Naive thymus-derived CD4-positive, alpha-beta T cell (primary cell): Measurements from ENCODE around the gene GP1BB. TPM values are rescaled to one million over a fixed set of nuclear protein-coding genes. Genes with fewer than 3 reads are reported as not detected.

ENCODE experiments used
- ATAC-seq: fragments of 150-1000 bp; cut with Tn5 transposase; 2 replicates; pipeline ENCODE4 v1.10.0; 2021; ENCODE audit warnings: mild to moderate bottlenecking, moderate library complexity
- CTCF ChIA-PET: fragments of 350-600 bp; sonication (Branson Sonifier 250); formaldehyde crosslinking; loops from one replicate; lab custom pipeline; 2021; ENCODE audit warnings: antibody characterized with exemption; lab: Charles Lee
- POLR2A ChIA-PET: fragments of 350-600 bp; sonication (Branson Sonifier 250); formaldehyde crosslinking; loops from one replicate; lab custom pipeline; 2021; ENCODE audit warnings: antibody characterized with exemption, inconsistent platforms; lab: Charles Lee
- DNase-seq, 9 donors: peaks; one replicate each; pipeline versions ENCODE4 v3.0.0 to v3.0.0-alpha.2; 2020 to 2022; ENCODE audit warnings: mixed read lengths in 1 of 9
- H3K27ac ChIP-seq: one replicate; pipeline ENCODE4 v1.7.0; 2013; ENCODE audit warnings: mild to moderate bottlenecking, low read depth, low read length, moderate library complexity
- H3K27me3 ChIP-seq, 2 donors: one replicate each; pipeline ENCODE4 v1.7.0; 2013; ENCODE audit warnings: low read length in 2 of 2, mild to moderate bottlenecking in 2 of 2, moderate library complexity in 2 of 2; ENCODE audit not compliant: control insufficient read depth in 2 of 2, insufficient read depth in 2 of 2
- H3K36me3 ChIP-seq, 3 experiments: 1 replicate in 2 of 3; 2 replicates in 1 of 3; pipeline ENCODE4 v1.7.0; 2013; ENCODE audit warnings: low read length in 3 of 3, mild to moderate bottlenecking in 3 of 3, moderate library complexity in 1 of 3; ENCODE audit not compliant: insufficient read depth in 3 of 3, control insufficient read depth in 2 of 3
- H3K4me1 ChIP-seq, 2 donors: one replicate each; pipeline ENCODE4 v1.7.0; 2013; ENCODE audit warnings: low read length in 2 of 2, mild to moderate bottlenecking in 2 of 2, moderate library complexity in 1 of 2; ENCODE audit not compliant: control insufficient read depth in 2 of 2, insufficient read depth in 2 of 2
- H3K4me3 ChIP-seq: 2 replicates; pipeline ENCODE4 v1.7.0; 2013; ENCODE audit warnings: mild to moderate bottlenecking, low read length
- H3K9me3 ChIP-seq, 3 experiments: 1 replicate in 2 of 3; 2 replicates in 1 of 3; pipeline ENCODE4 v1.7.0; 2013; ENCODE audit warnings: low read length in 3 of 3; ENCODE audit not compliant: control insufficient read depth in 2 of 3
- H3K27ac Mint-ChIP-seq, 9 donors: one replicate each; pipeline ENCODE4 v1.8.0; 2020 to 2022; ENCODE audit warnings: mixed read lengths in 9 of 9, mild to moderate bottlenecking in 8 of 9, moderate library complexity in 5 of 9, inconsistent platforms in 2 of 9
- H3K27me3 Mint-ChIP-seq, 5 donors: one replicate each; pipeline ENCODE4 v1.8.0; 2021 to 2022; ENCODE audit warnings: mixed read lengths in 5 of 5, mild to moderate bottlenecking in 1 of 5
- H3K36me3 Mint-ChIP-seq, 5 donors: one replicate each; pipeline ENCODE4 v1.8.0; 2020 to 2022; ENCODE audit warnings: mixed read lengths in 5 of 5, mild to moderate bottlenecking in 3 of 5, inconsistent platforms in 1 of 5
- H3K4me1 Mint-ChIP-seq, 7 donors: one replicate each; pipeline ENCODE4 v1.8.0; 2020 to 2022; ENCODE audit warnings: mixed read lengths in 7 of 7, mild to moderate bottlenecking in 3 of 7, inconsistent platforms in 1 of 7
- H3K4me3 Mint-ChIP-seq, 10 donors: one replicate each; pipeline ENCODE4 v1.8.0; 2020 to 2022; ENCODE audit warnings: mild to moderate bottlenecking in 10 of 10, mixed read lengths in 10 of 10, moderate library complexity in 6 of 10, inconsistent platforms in 2 of 10
- H3K9me3 Mint-ChIP-seq, 11 donors: one replicate each; pipeline ENCODE4 v1.8.0; 2020 to 2022; ENCODE audit warnings: mixed read lengths in 11 of 11, mild to moderate bottlenecking in 4 of 11, inconsistent platforms in 1 of 11, moderate library complexity in 1 of 11
- intact Hi-C, 2 donors: fragments of 100-400 bp; cut with micrococcal nuclease; formaldehyde crosslinking; loops; one replicate each; pipeline ENCODE4 v1.15.1; 2023
- polyA plus RNA-seq, 2 donors: library from polyadenylated mRNA; unstranded; fragments of 300-500 nt; fragmentation: Illumina TruSeq; gene quantifications; one replicate each; pipeline ENCODE4 v1.2.3, GENCODE V29; 2021
- total RNA-seq, 6 experiments: library from RNA in 5 of 6; stranded (reverse) in 5 of 6; gene quantifications; 1 replicate in 5 of 6; 2 replicates in 1 of 6; pipeline ENCODE4 v1.2.3 and lab custom pipeline; 2021 to 2026

Gene GP1BB
- total and polyA plus RNA-seq, 7 experiments from 2014 or later, result 0.40 to 3.0 TPM; not detected in 5

GRCh38 chr22:19703869-19704268 is 19.5 kb upstream of the GP1BB start:
- no peak for DNase-seq
- ChIA-PET POLR2A (no interaction called here), CTCF (no interaction called here)
- intact Hi-C loops, result no loop called here
- H3K27ac Mint-ChIP-seq, result no peak overlapping the region
- H3K4me1 Mint-ChIP-seq, result no peaks in the 10 kb centered on the region
- no peaks in the 10 kb centered on the region for H3K36me3 ChIP-seq
- H3K9me3 Mint-ChIP-seq, result peaks cover 0 to 2% (median 0%) of the 10 kb centered on the region in 11 donors
- H3K36me3 Mint-ChIP-seq, result no peaks in the 10 kb centered on the region
- H3K27me3 Mint-ChIP-seq, result peaks cover 0 to 7% (median 0%) of the 10 kb centered on the region in 5 donors
- no peaks in the 10 kb centered on the region for H3K9me3 ChIP-seq
- no peak overlapping the region for H3K4me3 Mint-ChIP-seq
- H3K27me3 ChIP-seq, result no peaks in the 10 kb centered on the region
- H3K4me1 ChIP-seq, result no peaks in the 10 kb centered on the region
- ATAC-seq, result no peak
- no peak overlapping the region for H3K4me3 ChIP-seq
- no peak overlapping the region for H3K27ac ChIP-seq

- H3K27me3 Mint-ChIP-seq, result peaks cover 0 to 7% (median 0%) of the 10 kb centered on the region in 5 donors
- Histone ChIP-seq H3K4me3 (no peak overlapping the region), H3K27ac (no peak overlapping the region), H3K27me3 (no peaks in the 10 kb centered on the region), H3K4me1 (no peaks in the 10 kb centered on the region), H3K36me3 (no peaks in the 10 kb centered on the region), H3K9me3 (no peaks in the 10 kb centered on the region)
- no peak overlapping the region for H3K4me3 Mint-ChIP-seq
- intact Hi-C loops, result no loop called here
- H3K4me1 Mint-ChIP-seq, result no peaks in the 10 kb centered on the region
- ChIA-PET POLR2A (no interaction called here), CTCF (interaction anchor here (0.8 kb wide), 1 partner anchor 92 kb away, joined by 4 read pairs; no protein-coding TSS in a partner anchor)
- H3K27ac Mint-ChIP-seq, result no peak overlapping the region
- DNase-seq (no peak), ATAC-seq (no peak)
- peaks cover 0 to 2% (median 0%) of the 10 kb centered on the region in 11 donors for H3K9me3 Mint-ChIP-seq
- H3K36me3 Mint-ChIP-seq, result no peaks in the 10 kb centered on the region
Measured at GRCh38 chr22:19704355-19705015, 18.9 kb upstream of the GP1BB start.

GRCh38 chr22:19705181-19705934 is 18.0 kb upstream of the GP1BB start:
- no peak overlapping the region for H3K4me3 ChIP-seq
- Mint-ChIP-seq H3K9me3 (peaks cover 0 to 2% (median 0%) of the 10 kb centered on the region in 11 donors), H3K36me3 (no peaks in the 10 kb centered on the region), H3K4me3 (no peak overlapping the region), H3K27me3 (peaks cover 0 to 3% (median 0%) of the 10 kb centered on the region in 5 donors), H3K4me1 (no peaks in the 10 kb centered on the region), H3K27ac (no peak overlapping the region)
- no peak overlapping the region for H3K27ac ChIP-seq
- no peaks in the 10 kb centered on the region for H3K36me3 ChIP-seq
- ChIA-PET CTCF (no interaction called here), POLR2A (no interaction called here)
- no peaks in the 10 kb centered on the region for H3K9me3 ChIP-seq
- no peak for DNase-seq
- no peaks in the 10 kb centered on the region for H3K4me1 ChIP-seq
- intact Hi-C loops, result no loop called here
- ATAC-seq, result no peak
- no peaks in the 10 kb centered on the region for H3K27me3 ChIP-seq

- ChIA-PET POLR2A (no interaction called here), CTCF (no interaction called here)
- intact Hi-C loops, result no loop called here
- no peaks in the 10 kb centered on the region for H3K36me3 ChIP-seq
- no peaks in the 10 kb centered on the region for H3K4me1 ChIP-seq
- H3K27ac ChIP-seq, result no peak overlapping the region
- Mint-ChIP-seq H3K27ac (no peak overlapping the region), H3K4me1 (no peaks in the 10 kb centered on the region), H3K36me3 (no peaks in the 10 kb centered on the region), H3K4me3 (no peak overlapping the region), H3K27me3 (peaks cover 0 to 3% (median 0%) of the 10 kb centered on the region in 5 donors), H3K9me3 (no peaks in the 10 kb centered on the region)
- no peaks in the 10 kb centered on the region for H3K9me3 ChIP-seq
- DNase-seq (no peak), ATAC-seq (no peak)
- no peak overlapping the region for H3K4me3 ChIP-seq
- H3K27me3 ChIP-seq, result no peaks in the 10 kb centered on the region
Measured at GRCh38 chr22:19706661-19707151, 16.6 kb upstream of the GP1BB start.

GRCh38 chr22:19707347-19708290 is 15.7 kb upstream of the GP1BB start:
- Histone ChIP-seq H3K36me3 (no peaks in the 10 kb centered on the region), H3K27ac (no peak overlapping the region), H3K4me3 (no peak overlapping the region), H3K27me3 (no peaks in the 10 kb centered on the region), H3K4me1 (no peaks in the 10 kb centered on the region), H3K9me3 (no peaks in the 10 kb centered on the region)
- Mint-ChIP-seq H3K36me3 (no peaks in the 10 kb centered on the region), H3K27me3 (peaks cover 0 to 7% (median 0%) of the 10 kb centered on the region in 5 donors), H3K4me1 (no peaks in the 10 kb centered on the region), H3K4me3 (no peak overlapping the region), H3K27ac (no peak overlapping the region), H3K9me3 (no peaks in the 10 kb centered on the region)
- DNase-seq (no peak), ATAC-seq (no peak)
- POLR2A ChIA-PET, result no interaction called here
- CTCF ChIA-PET, result no interaction called here
- intact Hi-C loops, result no loop called here

DNA sequence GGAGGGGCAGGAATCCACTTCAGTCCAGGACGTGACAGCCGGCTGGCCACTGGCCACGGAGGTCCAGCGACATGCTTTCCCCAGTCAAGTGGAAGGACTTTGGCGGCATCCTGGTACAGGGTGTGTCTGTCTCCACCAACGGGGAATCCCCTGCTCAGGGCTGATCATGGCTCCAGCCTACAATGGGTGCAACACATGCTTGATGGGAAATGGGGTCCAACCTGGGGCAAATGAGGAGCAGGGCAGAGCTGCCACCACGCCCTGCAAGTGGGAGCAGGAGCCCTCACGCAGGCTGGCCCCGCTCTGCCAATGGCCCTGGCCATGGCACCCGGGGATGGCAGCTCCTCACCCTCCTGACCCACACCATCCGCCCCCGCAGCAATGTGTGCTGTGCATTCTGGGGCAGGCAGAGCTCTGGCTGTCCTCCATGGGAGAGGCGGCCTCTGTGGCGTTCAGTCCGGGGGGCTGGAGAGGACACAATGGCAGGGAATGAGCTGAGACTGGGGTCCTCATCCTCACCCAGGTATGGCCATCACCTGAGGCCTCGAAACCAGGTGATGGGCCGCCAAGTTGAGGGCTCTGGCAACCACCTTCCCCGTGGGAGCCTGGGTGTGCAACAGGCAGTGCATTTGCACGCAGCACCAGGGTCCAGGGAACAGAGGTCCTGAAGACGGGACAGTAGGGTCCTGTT is 14.9 kb upstream of the GP1BB start:
- Mint-ChIP-seq H3K27ac (no peak overlapping the region), H3K4me1 (no peaks in the 10 kb centered on the region), H3K4me3 (no peak overlapping the region), H3K9me3 (no peaks in the 10 kb centered on the region), H3K36me3 (no peaks in the 10 kb centered on the region), H3K27me3 (peaks cover under 1 to 16% (median 6%) of the 10 kb centered on the region in 5 donors)
- H3K9me3 ChIP-seq, result no peaks in the 10 kb centered on the region
- H3K36me3 ChIP-seq, result no peaks in the 10 kb centered on the region
- no peak overlapping the region for H3K27ac ChIP-seq
- CTCF ChIA-PET, result no interaction called here
- H3K4me1 ChIP-seq, result no peaks in the 10 kb centered on the region
- intact Hi-C loops, result no loop called here
- H3K27me3 ChIP-seq, result no peaks in the 10 kb centered on the region
- DNase-seq (no peak), ATAC-seq (no peak)
- H3K4me3 ChIP-seq, result no peak overlapping the region
- POLR2A ChIA-PET, result no interaction called here
